GM19351 (cell line): ENCODE measurements around the gene HLA-C.
"Not testable (repeated sequence)": the region's sequence is repeated elsewhere in the genome, so short reads cannot be mapped to it uniquely, and the experiment has no call there.

Experiments
- ATAC-seq: cut with Tn5 transposase; IDR thresholded peaks from one replicate; pipeline ENCODE4 v1.9.1; 2021; ENCODE audit warnings: mild to moderate bottlenecking, moderate library complexity; ENCODE audit not compliant: unreplicated experiment

HLA-C gene

DNA sequence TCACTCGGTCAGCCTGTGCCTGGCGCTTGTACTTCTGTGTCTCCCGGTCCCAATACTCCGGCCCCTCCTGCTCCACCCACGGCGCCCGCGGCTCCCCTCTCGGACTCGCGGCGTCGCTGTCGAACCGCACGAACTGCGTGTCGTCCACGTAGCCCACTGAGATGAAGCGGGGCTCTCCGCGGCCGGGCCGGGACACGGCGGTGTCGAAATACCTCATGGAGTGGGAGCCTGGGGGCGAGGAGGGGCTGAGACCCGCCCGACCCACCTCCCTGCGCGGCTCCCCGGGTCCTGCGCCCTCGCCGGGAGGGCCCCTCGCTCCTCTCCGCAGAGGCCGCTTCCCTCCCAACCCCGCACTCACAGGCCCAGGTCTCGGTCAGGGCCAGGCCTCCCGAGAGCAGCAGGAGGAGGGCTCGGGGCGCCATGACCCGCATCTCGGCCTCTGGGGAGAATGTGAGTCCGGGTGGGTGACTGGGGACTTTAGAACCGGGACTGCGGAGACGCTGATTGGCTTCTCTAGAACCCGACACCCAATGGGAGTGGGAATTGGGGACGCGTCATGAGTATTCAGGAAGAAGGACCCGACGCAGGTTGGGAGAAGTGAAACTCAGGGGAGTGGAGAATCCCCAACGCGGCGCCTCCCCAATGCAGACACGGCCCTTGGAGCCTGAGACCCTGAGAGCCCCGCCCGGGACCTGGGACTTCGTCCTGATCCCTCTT lies at the start of gene HLA-C:
HLA-C (minus strand) TSS at position 452 of the 717 bp plus-strand sequence; CDS start at position 431, 21 bp downstream.
- ATAC-seq: peak; percentile 84

DNA sequence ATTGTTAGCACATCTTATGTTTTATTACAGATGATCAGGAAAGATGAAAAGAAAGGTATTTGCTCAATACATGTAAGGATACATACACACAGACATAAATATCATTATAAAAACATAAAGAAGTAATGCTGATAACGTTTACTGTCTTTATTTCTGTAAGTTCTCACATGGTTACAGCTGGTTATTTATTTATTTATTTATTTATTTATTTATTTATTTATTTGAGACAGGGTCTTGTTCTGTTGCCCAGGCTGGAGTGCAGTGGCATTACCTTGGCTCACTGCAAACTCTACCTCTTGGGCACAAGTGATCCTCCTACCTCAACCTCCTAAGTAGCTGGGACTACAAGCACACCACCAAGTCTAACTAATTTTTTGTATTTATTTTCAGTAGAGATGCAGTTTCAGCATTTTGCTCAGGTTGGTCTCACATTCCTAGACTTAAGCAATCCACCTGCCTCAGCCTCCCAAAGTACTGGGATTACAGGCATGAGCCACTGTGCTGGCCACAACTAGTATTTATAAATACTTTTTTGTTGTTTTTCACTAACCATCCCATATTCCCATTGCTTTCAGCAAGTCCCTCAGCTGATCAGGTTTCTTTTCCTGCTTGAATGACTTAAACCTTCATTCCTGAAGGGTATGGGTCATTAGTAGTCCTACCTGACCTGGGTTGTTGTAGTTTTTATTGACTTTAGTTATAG lies 49.3 kb upstream of the HLA-C start:
- ATAC-seq: no peak

DNA sequence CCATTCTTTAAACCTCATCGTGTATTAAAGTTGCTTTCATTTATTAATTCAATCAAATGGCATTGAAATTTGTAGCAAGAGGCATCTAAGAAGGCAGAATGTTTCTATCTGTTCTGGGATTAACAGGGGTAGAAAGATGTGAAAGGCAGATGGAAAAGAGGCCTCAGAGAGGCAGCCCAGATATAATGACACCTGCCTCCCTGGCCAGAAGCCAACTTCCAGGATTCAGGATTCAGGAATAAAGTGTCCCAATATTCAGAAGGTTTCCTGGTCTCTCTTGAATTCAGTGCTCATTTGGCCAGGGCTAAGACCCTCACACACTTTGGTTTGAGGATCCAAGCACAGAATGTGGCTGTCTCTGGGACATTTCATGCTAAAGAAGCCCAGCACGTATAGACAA lies 45.1 kb upstream of the HLA-C start:
- ATAC-seq: no peak

DNA sequence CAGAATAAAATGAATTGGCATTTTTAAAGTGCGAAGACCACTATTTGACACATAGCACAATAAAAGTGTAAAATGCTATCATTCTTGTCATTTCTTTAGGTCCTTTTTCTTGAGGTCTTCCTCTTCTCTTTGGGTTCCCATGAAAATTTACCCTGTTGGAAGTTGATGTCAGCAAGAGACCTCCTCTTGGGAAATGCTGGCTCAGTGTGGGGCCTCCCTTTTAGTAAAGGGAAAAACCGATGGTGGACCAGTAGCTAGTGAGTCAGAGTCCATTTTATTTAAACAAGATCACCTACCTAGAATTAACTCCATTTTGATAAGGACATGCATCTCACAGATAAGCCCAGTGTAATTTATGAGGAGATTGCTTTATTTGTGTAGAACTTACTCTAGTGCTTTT lies 37.7 kb upstream of the HLA-C start:
- ATAC-seq: no peak

DNA sequence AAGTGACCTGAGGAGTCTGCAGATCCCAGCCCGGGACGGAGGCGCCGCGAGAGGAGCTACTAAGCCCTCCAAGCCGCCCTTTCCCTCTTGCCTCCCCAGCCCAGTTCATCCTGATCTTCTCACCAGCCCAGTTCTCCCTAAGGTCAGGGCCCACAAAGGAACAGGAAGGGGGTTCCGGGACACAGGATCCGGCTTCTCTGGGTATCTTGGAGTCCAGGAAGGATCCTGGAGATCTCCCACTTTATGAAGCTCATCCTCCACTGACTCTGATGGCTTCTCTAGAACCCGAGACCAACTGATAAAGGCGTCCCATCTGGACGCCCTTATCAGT lies 36.9 kb upstream of the HLA-C start:
- no peak for ATAC-seq

DNA sequence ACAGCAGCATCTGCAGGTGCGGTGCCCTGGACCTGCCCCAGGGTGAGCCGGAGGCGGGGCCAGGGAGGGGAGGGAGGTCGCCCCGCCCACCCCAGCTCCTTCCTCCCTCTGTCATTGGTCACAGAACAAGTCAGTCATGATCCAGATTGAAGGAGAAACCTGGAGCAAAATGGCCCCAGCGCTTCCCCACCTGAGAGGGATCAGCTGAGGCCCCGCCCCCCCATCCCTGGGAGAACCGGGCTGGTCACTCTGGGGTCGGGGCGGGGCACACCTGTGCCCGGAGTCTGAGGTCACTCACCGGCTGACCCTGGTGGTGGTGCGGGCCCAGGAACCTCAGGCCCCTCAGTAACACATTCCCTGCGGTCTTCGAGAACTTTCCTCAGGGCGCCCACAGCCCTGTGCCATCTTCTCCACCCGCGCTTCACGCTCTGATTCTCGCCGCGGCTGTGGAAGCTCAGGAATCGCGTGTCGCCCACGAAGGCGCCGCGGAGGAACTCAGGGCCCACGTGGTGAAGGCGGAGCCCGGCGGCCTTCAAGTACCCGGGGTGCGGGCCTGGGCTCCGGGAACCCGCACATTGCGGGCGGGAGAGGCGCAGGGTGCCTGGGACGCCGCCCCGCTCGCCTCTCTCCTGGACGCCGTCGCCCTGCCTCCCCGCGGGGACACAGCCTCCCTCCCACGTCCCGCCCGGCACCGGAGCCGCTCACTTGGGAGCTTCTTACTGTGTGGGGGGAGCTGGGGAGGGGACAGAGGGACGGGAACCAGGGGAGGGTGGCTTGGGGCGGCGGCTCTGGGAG lies 36.4 kb upstream of the HLA-C start:
- no peak for ATAC-seq

DNA sequence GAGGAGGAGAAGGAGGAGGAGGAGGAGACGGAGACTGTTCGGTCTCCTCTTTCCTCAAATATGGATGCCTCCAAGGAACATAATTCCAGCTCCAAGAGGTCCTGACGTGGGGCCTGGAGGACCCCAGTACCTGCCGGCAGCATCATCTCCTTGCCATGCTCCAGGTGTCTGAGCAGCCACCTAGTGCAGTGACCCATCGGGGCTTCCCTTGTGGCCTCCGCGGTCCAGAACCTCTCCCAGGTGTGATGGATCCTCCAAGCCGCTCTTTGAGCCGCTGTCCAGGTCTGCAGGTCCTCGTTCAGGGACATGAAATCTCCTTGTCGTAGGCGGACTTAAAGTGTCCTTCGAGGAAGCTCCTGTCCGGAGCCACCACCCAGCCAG lies 35.8 kb upstream of the HLA-C start:
- ATAC-seq: no peak

DNA sequence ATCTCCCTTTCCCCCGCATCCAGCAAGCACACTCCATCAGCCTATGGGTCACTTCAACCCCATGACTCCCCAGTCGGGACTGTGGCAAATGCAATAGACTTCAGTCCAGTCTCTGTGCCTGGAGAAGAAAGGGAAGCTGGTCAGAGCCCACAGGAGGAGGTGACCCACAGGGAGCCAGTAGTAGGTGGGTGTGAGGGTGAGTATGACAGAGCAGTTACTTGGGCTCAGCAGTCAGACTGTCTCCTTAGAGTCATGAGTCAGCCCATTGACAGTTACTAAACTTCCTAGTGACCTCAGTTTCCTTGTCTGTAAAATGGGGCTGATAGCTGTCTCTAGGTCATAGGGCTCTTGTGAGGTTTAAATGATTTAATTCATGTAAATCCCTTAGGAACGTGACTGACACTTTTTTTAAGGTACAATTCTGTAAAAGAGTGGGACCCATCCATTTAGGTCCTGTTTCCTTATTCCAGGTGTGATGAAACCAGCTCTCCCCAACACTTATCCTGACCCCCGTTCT lies 33.9 kb upstream of the HLA-C start:
- ATAC-seq: no peak

DNA sequence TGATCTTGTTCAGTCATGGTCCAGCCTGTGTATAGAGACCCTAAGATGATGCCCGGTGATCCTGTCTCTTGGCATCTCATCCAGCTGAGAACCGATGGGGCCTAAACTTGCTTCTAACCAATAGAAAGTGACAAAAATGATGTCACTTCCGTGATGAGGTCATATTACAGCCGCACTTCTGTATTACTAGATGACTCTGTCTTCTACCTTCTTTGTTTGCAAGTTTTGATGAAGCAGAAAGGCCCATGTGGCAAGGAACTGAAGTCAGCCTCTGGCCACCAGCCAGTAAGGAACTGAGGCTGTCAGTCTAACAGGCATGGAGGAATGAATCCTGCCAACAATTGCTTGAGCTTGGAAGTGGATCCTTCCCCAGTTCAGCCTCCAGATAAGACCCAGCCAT lies 32.8 kb upstream of the HLA-C start:
- ATAC-seq: no peak

DNA sequence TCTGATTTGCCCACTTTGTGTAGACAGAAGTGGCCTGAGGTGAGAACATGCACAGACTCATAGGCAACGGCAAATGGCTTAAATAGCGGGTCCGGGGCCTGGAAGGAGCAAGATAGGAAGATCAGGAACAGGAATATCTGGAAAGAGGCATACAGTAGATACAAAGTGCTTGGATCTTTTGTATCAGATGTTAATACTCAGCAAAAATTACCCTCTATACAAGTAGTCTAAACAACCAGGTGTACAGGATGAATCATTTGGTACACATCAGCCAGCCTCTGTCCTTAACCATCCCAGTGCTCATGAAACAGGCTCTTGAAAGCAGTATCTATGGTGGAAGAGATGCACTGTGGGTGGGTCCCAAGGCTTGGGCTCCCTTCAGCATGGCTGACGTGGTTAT lies 28.9 kb upstream of the HLA-C start:
- no peak for ATAC-seq

DNA sequence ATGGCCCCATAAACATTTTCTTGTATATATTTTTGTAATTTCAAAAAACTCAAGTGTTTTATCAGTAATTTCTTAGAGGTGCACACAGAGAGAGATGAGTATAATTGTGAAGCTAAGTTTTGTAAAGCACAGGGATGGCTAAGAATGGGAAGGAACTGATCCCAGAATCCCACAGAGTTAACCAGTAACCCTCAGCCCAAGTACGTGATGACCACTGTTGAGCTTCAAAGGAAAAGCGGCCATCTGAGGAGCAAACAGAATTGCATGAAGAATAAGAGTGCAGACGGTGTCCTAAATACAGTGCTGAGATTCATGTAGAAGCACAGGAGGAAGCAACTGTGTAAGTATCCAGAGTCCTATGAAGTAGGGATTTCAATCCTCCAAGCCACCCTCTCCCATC lies 28.1 kb upstream of the HLA-C start:
- no peak for ATAC-seq

DNA sequence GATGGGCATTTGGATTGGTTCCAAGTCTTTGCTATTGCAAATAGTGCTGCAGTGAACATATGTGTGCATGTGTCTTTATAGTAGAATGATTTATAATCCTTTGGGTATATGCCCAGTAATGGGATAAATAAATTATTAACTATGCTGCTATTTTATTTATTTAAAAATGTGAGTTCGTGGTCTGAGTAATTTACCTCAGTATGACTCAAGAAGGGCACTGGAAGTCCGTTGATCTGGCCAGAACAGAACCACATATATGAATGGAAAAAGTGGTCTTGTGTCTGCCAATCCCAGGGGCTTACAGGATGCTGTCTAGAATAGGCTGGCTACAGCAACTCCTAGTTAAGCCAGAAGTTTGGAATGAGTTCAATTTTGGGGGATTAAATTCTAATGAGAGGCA lies 27.6 kb upstream of the HLA-C start:
- no peak for ATAC-seq

DNA sequence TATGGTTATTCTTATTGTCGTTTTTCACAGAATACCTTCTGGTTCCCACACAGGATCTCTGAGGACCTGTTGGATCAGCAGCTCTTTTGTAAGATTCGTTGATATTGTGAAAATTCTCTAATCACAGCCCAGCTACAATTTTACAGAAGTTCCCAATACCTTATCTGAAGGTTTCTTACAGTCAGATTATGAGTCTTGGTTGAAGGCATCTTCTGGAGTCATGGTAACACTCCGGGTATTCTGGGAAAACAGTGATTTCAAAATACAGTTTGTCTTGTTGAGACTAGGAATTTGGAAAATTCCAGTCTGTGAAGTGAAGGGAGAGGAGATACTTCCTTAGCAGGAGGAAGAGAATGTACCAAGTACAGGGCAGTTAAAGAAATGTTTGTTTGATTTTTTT lies 22.2 kb upstream of the HLA-C start:
- no peak for ATAC-seq

DNA sequence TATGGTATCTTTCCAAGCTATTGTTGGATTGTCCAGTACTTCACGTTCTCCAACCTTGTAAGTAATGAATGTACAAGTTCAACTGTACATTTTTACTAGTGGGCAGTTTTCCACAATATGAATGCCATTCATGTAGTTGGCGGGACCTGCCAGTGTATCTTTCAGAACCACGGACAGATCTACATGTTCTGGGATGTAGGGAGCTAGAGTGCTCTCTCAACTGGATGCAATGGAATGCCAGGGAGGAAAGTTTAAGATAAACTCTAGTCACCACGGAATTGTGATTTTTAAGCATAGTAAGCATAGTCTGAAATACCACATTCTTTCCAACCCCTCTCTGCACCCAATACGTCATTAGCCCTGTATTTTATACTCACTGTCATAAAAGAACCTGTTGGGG lies 21.5 kb upstream of the HLA-C start:
- ATAC-seq: no peak

DNA sequence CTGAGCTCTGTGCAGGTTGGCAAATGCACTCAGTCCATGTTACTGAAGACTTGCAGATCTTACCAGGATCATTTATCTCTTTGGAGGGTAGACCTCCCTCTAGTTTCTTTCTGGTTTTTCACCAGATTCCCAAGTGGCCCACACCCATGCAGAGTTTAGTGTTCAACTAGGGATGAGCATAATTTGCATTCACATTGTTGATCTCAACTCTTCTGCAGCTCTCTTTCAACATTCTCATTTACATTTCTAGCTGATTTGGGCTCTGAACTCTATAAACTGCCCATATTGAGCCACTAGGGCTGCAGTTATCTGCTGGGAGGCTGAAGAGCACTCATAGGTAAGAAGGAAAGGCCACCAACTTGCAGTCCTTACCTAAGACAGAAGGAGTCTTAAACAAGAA lies 17.9 kb upstream of the HLA-C start:
- no peak for ATAC-seq

DNA sequence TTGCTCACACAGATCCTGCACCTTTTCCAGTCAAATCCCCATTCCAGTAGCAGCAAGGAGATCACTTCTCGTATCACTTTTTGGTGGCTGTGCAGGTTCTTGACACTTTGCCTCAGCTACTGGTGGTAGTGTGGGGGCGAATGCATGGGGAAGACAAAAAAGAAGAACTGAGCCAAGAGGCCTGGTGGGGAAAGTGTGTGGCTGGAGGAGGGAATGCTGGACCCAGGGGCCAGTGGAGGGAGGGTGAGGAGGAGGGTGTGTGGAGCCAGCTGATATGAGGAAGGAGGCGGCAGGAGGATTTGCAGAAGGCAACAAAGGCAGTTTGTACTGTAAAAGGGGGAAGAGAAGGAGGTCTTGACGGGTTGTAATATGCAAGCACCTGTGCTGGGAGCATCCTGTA lies 15.7 kb upstream of the HLA-C start:
- no peak for ATAC-seq

DNA sequence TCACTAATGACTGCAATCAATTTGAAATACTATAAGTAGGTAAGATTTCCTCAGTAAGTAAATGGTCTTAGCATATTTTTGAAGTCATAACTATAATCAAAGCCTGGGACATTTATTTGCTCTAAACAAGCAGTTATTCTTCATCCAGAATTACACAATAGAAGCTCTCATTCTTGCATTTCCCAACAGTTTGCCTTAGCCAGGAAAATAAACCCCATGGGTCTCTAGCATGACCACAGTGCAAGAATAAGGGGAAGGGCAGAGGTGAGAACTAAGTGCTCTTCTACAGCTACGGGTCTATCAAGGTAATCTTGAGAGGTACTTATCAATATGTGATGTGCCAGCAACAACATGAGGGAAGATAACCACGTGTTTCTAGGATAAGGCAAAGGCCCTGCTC lies 14.1 kb upstream of the HLA-C start:
- ATAC-seq: no peak

DNA sequence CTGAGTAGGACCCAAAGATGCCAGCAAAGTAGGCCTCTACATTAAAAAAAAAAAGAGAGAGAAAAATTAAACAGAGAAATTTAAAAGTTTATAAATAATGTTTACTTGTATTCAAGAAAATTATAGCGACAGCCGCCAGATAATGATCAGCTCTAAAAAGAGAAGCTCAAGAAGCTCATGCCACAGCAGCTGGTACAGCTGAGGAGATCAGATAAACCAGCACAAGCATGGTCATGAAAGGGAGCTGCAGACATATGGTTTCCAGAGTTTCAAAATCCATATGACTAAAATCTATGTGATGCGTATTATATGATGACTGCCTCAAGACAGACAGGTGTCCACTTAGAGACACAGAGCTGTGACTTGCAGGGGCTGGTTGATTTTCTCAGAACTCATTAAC lies 13.6 kb upstream of the HLA-C start:
- no peak for ATAC-seq

DNA sequence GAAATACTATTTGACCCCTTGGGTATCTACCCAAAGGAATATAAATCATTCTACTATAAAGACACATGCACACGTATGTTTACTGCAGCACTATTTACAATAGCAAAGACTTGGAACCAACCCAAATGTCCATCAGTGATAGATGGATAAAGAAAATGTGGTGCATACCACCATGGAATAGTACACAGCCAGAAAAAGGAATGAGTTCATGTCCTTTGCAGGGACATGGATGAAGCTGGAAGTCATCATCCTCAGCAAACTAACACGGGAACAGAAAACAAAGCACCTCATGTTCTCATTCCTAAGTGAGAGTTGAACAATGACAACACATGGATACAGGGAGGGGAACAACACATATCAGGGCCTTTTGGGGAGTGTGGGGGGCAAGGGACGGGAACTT lies 7.8 kb upstream of the HLA-C start:
- ATAC-seq: not testable (repeated sequence)

DNA sequence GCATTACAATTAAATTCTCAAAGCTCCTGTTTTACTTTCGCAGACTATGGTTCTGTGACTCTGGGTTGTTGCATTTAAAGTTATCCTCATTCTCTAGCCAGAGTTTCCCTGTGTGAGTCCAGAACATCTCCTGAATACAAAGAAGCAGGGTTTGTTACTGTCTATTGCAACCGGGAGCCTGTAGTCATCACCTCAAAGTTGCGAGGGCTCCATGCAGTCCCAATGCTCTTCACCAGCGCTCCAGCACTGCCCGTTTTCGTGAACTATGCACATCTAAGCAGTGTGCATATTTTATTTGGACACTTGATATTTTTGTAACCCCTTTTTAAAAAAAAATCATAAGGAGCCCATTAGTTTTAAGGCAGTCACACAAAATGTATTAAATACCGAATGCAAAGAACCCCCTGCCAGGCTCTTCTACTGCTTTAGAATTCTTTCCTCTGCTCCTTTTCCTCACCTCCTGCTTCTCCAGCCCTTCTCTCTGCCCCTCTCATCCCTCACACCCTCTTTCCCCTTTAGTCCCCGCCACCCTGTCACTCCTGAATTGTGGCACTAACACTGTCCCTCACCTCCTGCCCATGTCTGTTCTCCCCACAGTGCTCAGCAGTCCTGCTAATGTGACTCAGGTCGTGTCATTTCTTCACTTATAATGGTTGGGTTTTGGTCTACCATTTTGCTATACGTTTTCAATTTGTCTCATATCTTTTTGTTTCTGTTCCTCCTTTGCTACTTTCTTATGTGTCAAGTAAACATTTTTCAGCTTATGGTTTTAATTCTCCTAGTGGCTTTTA lies 1.1 kb upstream of the HLA-C start:
- no peak for ATAC-seq

DNA sequence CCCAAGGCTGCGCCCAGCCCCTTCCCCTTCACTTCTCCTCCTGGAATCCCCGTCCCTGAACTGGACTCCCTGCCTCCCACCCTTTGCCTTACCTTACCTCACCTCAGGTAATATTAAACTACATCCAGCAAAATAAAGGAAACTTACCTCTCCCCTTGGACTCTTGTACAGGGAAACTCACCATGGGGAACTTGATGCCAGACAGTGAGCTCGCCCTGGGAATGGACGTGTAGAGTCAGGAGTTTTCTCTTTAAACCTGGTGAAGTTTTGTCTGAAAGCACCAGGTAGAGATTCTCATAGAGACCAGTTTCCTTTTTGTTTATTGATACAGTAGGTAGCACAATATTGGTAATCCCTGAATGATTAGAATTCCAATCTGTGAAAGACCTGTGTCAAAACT lies 544 bp upstream of the HLA-C start:
- ATAC-seq: no peak
